Neural cell (in vitro differentiated cells): Measurements from ENCODE around the gene GPN1. TPM values are rescaled to one million over a fixed set of nuclear protein-coding genes. Genes with fewer than 3 reads are reported as not detected.

Experiments used
- H2AFZ ChIP-seq: fragments of 200-600, 300-800 bp; sonication (generic), shearing (Covaris generic); 2 replicates; pipeline ENCODE4 v1.6.0; 2014; ENCODE audit warnings: low read depth, mild to moderate bottlenecking, antibody characterized with exemption, low read length, moderate library complexity
- H3F3A ChIP-seq: fragments of 200-600 bp; shearing (Covaris generic); 2 replicates; pipeline ENCODE4 v1.6.1; 2016; ENCODE audit warnings: mild to moderate bottlenecking, moderate library complexity, mixed read lengths, antibody characterized with exemption, low read length; ENCODE audit not compliant: insufficient read depth, poor library complexity, severe bottlenecking
- H3K27ac ChIP-seq: fragments of 200-600, 300-800 bp; sonication (generic), shearing (Covaris generic); 2 replicates; pipeline ENCODE4 v1.5.1; 2014; ENCODE audit warnings: mild to moderate bottlenecking, low read length, moderate library complexity
- H3K27me3 ChIP-seq: fragments of 300-800, 200-600 bp; sonication (generic), shearing (Covaris generic); 2 replicates; pipeline ENCODE4 v1.6.0; 2014; ENCODE audit warnings: mild to moderate bottlenecking, low read depth, low read length, moderate library complexity; ENCODE audit not compliant: insufficient read depth
- H3K36me3 ChIP-seq: fragments of 300-800, 200-600 bp; sonication (generic), shearing (Covaris generic); 2 replicates; pipeline ENCODE4 v1.5.1; 2014; ENCODE audit warnings: mild to moderate bottlenecking, antibody characterized with exemption, low read length, moderate library complexity; ENCODE audit not compliant: insufficient read depth
- H3K4me2 ChIP-seq: fragments of 300-800, 200-600 bp; sonication (generic), shearing (Covaris generic); 2 replicates; pipeline ENCODE4 v1.6.0; 2014; ENCODE audit warnings: mild to moderate bottlenecking, low read length
- H3K4me3 ChIP-seq: fragments of 300-800, 200-600 bp; sonication (generic), shearing (Covaris generic); 2 replicates; pipeline ENCODE4 v1.5.1; 2014; ENCODE audit warnings: mild to moderate bottlenecking, low read length, moderate library complexity
- H3K79me2 ChIP-seq: fragments of 200-600 bp; shearing (Covaris generic); replicated peaks from 2 replicates; pipeline ENCODE4 v1.6.0; 2014; ENCODE audit warnings: mild to moderate bottlenecking, low read length, moderate library complexity; ENCODE audit not compliant: insufficient read depth
- H3K9ac ChIP-seq: fragments of 300-800, 200-600 bp; sonication (generic), shearing (Covaris generic); 2 replicates; pipeline ENCODE4 v1.6.1; 2016; ENCODE audit warnings: mild to moderate bottlenecking, low read length, mixed read lengths
- H3K9me2 ChIP-seq: fragments of 200-600 bp; shearing (Covaris generic); 2 replicates; pipeline ENCODE4 v1.6.1; 2016; ENCODE audit warnings: mild to moderate bottlenecking, low read length, mixed read lengths; ENCODE audit not compliant: insufficient read depth
- H3K9me3 ChIP-seq: fragments of 200-600, 300-800 bp; sonication (generic), shearing (Covaris generic); 2 replicates; pipeline ENCODE4 v1.6.1; 2016; ENCODE audit warnings: mild to moderate bottlenecking, mixed run types, low read length, moderate library complexity, mixed read lengths
- H4K20me1 ChIP-seq: fragments of 200-600 bp; shearing (Covaris generic); 2 replicates; pipeline ENCODE4 v1.6.1; 2016; ENCODE audit warnings: mild to moderate bottlenecking, mixed run types; ENCODE audit not compliant: insufficient read depth
- CTCF ChIP-seq: fragments of 450-650 bp; IDR thresholded peaks from 2 replicates; pipeline ENCODE4 v1.5.1; 2014; ENCODE audit warnings: antibody characterized with exemption, mild to moderate bottlenecking, moderate library complexity; ENCODE audit not compliant: poor library complexity, severe bottlenecking
- EP300 ChIP-seq: fragments of 450-650 bp; conservative IDR thresholded peaks from 2 replicates; pipeline ENCODE4 v1.6.1; 2014; ENCODE audit warnings: antibody characterized with exemption, mild to moderate bottlenecking, moderate library complexity; ENCODE audit not compliant: poor library complexity, severe bottlenecking
- EZH2 ChIP-seq: fragments of 200-600, 300-800 bp; shearing (Covaris generic), sonication (generic); IDR thresholded peaks from 2 replicates; pipeline ENCODE4 v1.6.1; 2014; ENCODE audit warnings: antibody characterized with exemption, low read length, borderline replicate concordance, mild to moderate bottlenecking; ENCODE audit not compliant: insufficient read depth, poor library complexity, severe bottlenecking
- MXI1 ChIP-seq: fragments of 450-650 bp; conservative IDR thresholded peaks from 2 replicates; pipeline ENCODE4 v1.6.1; 2014; ENCODE audit warnings: antibody characterized with exemption, mild to moderate bottlenecking; ENCODE audit not compliant: poor library complexity, severe bottlenecking
- POLR2AphosphoS5 ChIP-seq: IDR thresholded peaks from 2 replicates; pipeline ENCODE4 v1.6.1; 2012
- RAD21 ChIP-seq: fragments of 450-650 bp; conservative IDR thresholded peaks from 2 replicates; pipeline ENCODE4 v1.6.1; 2014; ENCODE audit warnings: antibody characterized with exemption, mild to moderate bottlenecking, moderate library complexity
- SMC3 ChIP-seq: fragments of 450-650 bp; conservative IDR thresholded peaks from 2 replicates; pipeline ENCODE4 v1.6.1; 2014; ENCODE audit warnings: antibody characterized with exemption, mild to moderate bottlenecking, moderate library complexity; ENCODE audit not compliant: poor library complexity
- TAF1 ChIP-seq: IDR thresholded peaks from 2 replicates; pipeline ENCODE4 v1.6.1; 2012; ENCODE audit warnings: low read depth
- polyA plus RNA-seq: library from polyadenylated mRNA; depleted of rRNA; stranded (reverse); fragments of >200 nt; gene quantifications from 2 replicates; pipeline ENCODE4 v1.2.3, GENCODE V29; 2014
- TF ChIP-seq, protein P1 (sequence below): IDR thresholded peaks from 2 replicates; pipeline ENCODE4 v1.6.1; 2012; ENCODE audit warnings: borderline replicate concordance

Gene GPN1
- polyA plus RNA-seq, 1 donor from 2014 or later: 48.2 TPM

- H2AFZ ChIP-seq: peak overlapping the region; percentile 36
- H3K9me3 ChIP-seq: peaks cover 11% of the 10 kb centered on the region
- no peak overlapping the region for H3K4me2 ChIP-seq
- no peaks in the 10 kb centered on the region for H3F3A ChIP-seq
- H3K79me2 ChIP-seq: peaks cover 27% of the 10 kb centered on the region
- H3K36me3 ChIP-seq: no peaks in the 10 kb centered on the region
- H3K27me3 ChIP-seq: no peaks in the 10 kb centered on the region
- no peaks in the 10 kb centered on the region for H3K9me2 ChIP-seq
- no peak for TF ChIP-seq EP300
- TF ChIP-seq, protein P1, sequence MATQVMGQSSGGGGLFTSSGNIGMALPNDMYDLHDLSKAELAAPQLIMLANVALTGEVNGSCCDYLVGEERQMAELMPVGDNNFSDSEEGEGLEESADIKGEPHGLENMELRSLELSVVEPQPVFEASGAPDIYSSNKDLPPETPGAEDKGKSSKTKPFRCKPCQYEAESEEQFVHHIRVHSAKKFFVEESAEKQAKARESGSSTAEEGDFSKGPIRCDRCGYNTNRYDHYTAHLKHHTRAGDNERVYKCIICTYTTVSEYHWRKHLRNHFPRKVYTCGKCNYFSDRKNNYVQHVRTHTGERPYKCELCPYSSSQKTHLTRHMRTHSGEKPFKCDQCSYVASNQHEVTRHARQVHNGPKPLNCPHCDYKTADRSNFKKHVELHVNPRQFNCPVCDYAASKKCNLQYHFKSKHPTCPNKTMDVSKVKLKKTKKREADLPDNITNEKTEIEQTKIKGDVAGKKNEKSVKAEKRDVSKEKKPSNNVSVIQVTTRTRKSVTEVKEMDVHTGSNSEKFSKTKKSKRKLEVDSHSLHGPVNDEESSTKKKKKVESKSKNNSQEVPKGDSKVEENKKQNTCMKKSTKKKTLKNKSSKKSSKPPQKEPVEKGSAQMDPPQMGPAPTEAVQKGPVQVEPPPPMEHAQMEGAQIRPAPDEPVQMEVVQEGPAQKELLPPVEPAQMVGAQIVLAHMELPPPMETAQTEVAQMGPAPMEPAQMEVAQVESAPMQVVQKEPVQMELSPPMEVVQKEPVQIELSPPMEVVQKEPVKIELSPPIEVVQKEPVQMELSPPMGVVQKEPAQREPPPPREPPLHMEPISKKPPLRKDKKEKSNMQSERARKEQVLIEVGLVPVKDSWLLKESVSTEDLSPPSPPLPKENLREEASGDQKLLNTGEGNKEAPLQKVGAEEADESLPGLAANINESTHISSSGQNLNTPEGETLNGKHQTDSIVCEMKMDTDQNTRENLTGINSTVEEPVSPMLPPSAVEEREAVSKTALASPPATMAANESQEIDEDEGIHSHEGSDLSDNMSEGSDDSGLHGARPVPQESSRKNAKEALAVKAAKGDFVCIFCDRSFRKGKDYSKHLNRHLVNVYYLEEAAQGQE: no peak
- TF ChIP-seq EZH2: no peak
- no peak for TF ChIP-seq MXI1
- no peak for TF ChIP-seq TAF1
- no peak for TF ChIP-seq RAD21
- TF ChIP-seq SMC3: no peak
- TF ChIP-seq CTCF: no peak
- TF ChIP-seq POLR2AphosphoS5: no peak
- no peaks in the 10 kb centered on the region for H4K20me1 ChIP-seq
- peak overlapping the region; percentile 32 for H3K27ac ChIP-seq
- H3K9ac ChIP-seq: peak overlapping the region; percentile 59
- peak overlapping the region; percentile 66 for H3K4me3 ChIP-seq
These were observed 46.6 kb upstream of the GPN1 start for GRCh38 chr2:27582129-27582694.

- peak within 1 kb of the TSS; percentile 59 for H3K9ac ChIP-seq
- peaks cover 27% of the 10 kb centered on the region for H3K79me2 ChIP-seq
- no peaks in the 10 kb centered on the region for H3K36me3 ChIP-seq
- peak within 1 kb of the TSS; percentile 66 for H3K4me3 ChIP-seq
- H3K9me2 ChIP-seq: no peaks in the 10 kb centered on the region
- H4K20me1 ChIP-seq: no peaks in the 10 kb centered on the region
- H3F3A ChIP-seq: no peaks in the 10 kb centered on the region
- H3K9me3 ChIP-seq: peaks cover 10% of the 10 kb centered on the region
- H2AFZ ChIP-seq: peak within 1 kb of the TSS; percentile 36
- H3K27ac ChIP-seq: peak within 1 kb of the TSS; percentile 32
- peak within 1 kb of the TSS; percentile 17 for H3K4me2 ChIP-seq
- H3K27me3 ChIP-seq: no peaks in the 10 kb centered on the region
- no peak for TF ChIP-seq SMC3
- no peak for TF ChIP-seq TAF1
- TF ChIP-seq MXI1: peak; percentile 24
- peak; percentile 18 for TF ChIP-seq CTCF
- no peak for TF ChIP-seq EP300
- no peak for TF ChIP-seq RAD21
- TF ChIP-seq, protein P1: no peak
- TF ChIP-seq EZH2: no peak
- TF ChIP-seq POLR2AphosphoS5: peak; percentile 48
These were observed 46.0 kb upstream of the GPN1 start, which contains the start of gene ZNF512 for GRCh38 chr2:27582695-27583389. Gene ZNF512, plus strand, starts transcription at chr2:27583042. Its CDS starts 71 bp downstream, at chr2:27583113.
